Lung (tissue), 12 donors: ENCODE measurements around the gene CCDC78. TPM values are rescaled to one million over a fixed set of nuclear protein-coding genes. Genes with fewer than 3 reads are reported as not detected.

Source experiments
- ATAC-seq: fragments of 200-7000 bp; cut with Tn5 transposase; one replicate; pipeline ENCODE4 v1.9.1; 2020; ENCODE audit warnings: moderate number of reproducible peaks; ENCODE audit not compliant: insufficient read depth, low FRiP score
- DNase-seq, 3 donors: peaks; one replicate each; pipeline ENCODE4 v3.0.0-alpha.2; 2013 to 2017
- H3K27ac ChIP-seq, 2 donors: one replicate each; pipeline ENCODE4 v1.5.1; 2013; ENCODE audit warnings: mild to moderate bottlenecking in 2 of 2, moderate library complexity in 2 of 2, control low read depth in 1 of 2, inconsistent platforms in 1 of 2, low read depth in 1 of 2, low read length in 1 of 2
- H3K27me3 ChIP-seq, 3 donors: one replicate each; pipeline ENCODE4 v1.5.1; 2013; ENCODE audit warnings: low read length in 2 of 3; ENCODE audit not compliant: control insufficient read depth in 3 of 3, insufficient read depth in 3 of 3
- H3K36me3 ChIP-seq, 4 donors: one replicate each; pipeline ENCODE4 v1.5.1; 2013; ENCODE audit warnings: low read length in 4 of 4, mild to moderate bottlenecking in 1 of 4, moderate library complexity in 1 of 4; ENCODE audit not compliant: control insufficient read depth in 4 of 4, insufficient read depth in 4 of 4
- H3K4me1 ChIP-seq, 5 donors: one replicate each; pipeline ENCODE4 v1.5.1; 2013; ENCODE audit warnings: low read length in 5 of 5, mild to moderate bottlenecking in 2 of 5, moderate library complexity in 1 of 5; ENCODE audit not compliant: control insufficient read depth in 5 of 5, insufficient read depth in 5 of 5
- H3K4me3 ChIP-seq: one replicate; pipeline ENCODE4 v1.5.1; 2013; ENCODE audit warnings: mild to moderate bottlenecking, control low read depth, moderate library complexity
- H3K9ac ChIP-seq, 2 donors: one replicate each; pipeline ENCODE4 v1.5.1; 2013; ENCODE audit warnings: low read length in 2 of 2, control low read depth in 1 of 2; ENCODE audit not compliant: insufficient read depth in 1 of 2
- H3K9me3 ChIP-seq, 4 donors: one replicate each; pipeline ENCODE4 v1.5.1; 2013; ENCODE audit warnings: low read length in 3 of 4, mild to moderate bottlenecking in 1 of 4, moderate library complexity in 1 of 4; ENCODE audit not compliant: control insufficient read depth in 4 of 4, insufficient read depth in 3 of 4
- WGBS, 2 donors: extraction: QIAGEN DNeasy Blood & Tissue Kit; methylation state at CpG; one replicate each; pipeline ENCODE4 v1.1.7; 2013; 5-methylcytosine and 5-hydroxymethylcytosine counted together
- polyA plus RNA-seq, 2 donors: library from polyadenylated mRNA; stranded (reverse); fragments of 200-250 nt; gene quantifications; one replicate each; pipeline ENCODE4 v1.2.1, GENCODE V29; 2013
- total RNA-seq, 2 donors: library from RNA; depleted of rRNA in 1 of 2; stranded (reverse); fragments of >200 nt in 1 of 2; gene quantifications; one replicate each; pipeline ENCODE4 v1.2.1, GENCODE V29; 2014 to 2021
- TF ChIP-seq, protein P1 (sequence below): IDR thresholded peaks from 2 replicates; pipeline ENCODE4 v1.5.1; 2012; ENCODE audit warnings: mild to moderate bottlenecking; ENCODE audit errors: control extremely low read depth, extremely low read depth
- donor health status: control.
- donor health status: control.
- donor health status: Bipolar disorder and iron deficiency.
- donor health status: healthy.
- donor health status: DM: yes; HTN: yes; CAD: no.

The CCDC78 gene
- total and polyA plus RNA-seq, 4 donors, result 25.6 to 71.6 (median 37.0) TPM

DNA sequence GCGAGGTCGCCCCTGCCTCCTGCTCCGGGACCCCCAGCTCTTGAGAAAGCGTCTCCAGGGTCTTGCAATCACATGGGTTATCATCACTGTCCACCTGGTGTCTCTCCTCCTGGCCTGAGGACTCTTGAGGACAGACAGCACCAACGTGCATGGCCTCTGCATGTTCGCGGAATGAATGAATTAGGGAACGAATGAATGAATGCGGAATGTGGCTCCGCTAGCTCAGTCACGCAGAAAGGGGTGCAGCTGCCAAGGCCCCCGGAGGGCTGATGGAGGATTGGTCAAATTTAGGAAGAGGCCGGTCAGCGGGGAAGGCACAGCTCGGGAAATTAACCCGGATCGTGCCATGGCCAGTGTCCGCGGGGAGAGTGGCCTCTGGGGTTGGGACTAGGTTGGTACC, 23.9 kb downstream of the CCDC78 start:
- Histone ChIP-seq H3K9ac (no peak overlapping the region), H3K9me3 (peaks cover 0 to 4% (median 0%) of the 10 kb centered on the region in 4 donors), H3K27ac (no peak overlapping the region), H3K4me1 (no peaks in the 10 kb centered on the region), H3K36me3 (no peaks in the 10 kb centered on the region), H3K27me3 (peaks cover 7 to 55% (median 34%) of the 10 kb centered on the region in 3 donors), H3K4me3 (no peak overlapping the region)
- DNase-seq, result no peak
- ATAC-seq, result no peak
- TF ChIP-seq, protein P1, sequence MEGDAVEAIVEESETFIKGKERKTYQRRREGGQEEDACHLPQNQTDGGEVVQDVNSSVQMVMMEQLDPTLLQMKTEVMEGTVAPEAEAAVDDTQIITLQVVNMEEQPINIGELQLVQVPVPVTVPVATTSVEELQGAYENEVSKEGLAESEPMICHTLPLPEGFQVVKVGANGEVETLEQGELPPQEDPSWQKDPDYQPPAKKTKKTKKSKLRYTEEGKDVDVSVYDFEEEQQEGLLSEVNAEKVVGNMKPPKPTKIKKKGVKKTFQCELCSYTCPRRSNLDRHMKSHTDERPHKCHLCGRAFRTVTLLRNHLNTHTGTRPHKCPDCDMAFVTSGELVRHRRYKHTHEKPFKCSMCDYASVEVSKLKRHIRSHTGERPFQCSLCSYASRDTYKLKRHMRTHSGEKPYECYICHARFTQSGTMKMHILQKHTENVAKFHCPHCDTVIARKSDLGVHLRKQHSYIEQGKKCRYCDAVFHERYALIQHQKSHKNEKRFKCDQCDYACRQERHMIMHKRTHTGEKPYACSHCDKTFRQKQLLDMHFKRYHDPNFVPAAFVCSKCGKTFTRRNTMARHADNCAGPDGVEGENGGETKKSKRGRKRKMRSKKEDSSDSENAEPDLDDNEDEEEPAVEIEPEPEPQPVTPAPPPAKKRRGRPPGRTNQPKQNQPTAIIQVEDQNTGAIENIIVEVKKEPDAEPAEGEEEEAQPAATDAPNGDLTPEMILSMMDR, result no peak
- WGBS, 2 donors, result 85 to 88% methylated on average over 19 of the region's 19 CpGs

DNA sequence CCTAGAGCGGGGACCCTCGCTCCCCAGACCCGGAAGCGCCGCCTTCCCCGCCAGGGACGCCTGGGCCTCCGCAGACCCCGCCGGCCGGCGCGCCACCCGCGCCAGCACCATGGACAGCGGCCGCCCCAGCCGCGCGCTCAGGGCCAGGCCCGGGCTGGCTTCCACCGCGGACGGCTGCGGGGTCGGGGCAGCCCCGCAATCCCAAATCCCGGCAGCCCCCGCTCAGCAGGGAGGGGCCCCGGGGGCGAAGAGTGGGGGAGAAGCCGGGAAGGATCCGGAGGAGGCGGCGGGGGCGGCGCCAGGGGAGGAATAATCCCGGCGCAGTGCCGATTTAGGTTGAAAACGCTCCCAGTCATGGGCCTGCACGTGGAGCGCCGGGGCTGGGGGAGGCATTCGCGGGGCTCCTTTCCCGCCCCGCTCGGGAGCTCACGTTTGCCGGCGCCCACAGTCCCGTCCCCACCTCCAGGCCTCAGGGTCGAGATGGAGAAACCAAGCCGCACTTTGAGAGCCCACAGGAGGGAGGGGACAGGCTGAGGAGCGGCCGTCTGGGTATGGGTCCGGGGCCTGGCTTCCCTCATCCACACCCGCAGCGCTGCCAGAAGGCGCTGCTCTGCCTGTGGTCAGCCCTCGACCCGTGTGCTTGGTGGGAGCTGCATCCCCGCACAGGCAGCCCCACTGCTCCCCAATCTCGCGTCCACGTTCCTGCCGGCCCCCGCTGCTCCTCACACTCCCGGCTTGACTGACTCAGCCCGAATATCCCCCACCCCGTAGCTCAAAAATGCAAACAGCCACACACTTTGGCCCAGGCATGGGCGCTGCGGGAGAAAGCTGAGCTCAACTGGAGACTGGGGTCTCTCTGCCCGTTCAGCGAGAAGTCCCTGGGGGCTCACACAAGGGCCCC, 25.3 kb downstream of the CCDC78 start:
- Histone ChIP-seq H3K27ac (no peak overlapping the region), H3K4me1 (no peaks in the 10 kb centered on the region), H3K36me3 (no peaks in the 10 kb centered on the region), H3K27me3 (peaks cover 3 to 48% (median 27%) of the 10 kb centered on the region in 3 donors), H3K9ac (no peak overlapping the region), H3K9me3 (no peaks in the 10 kb centered on the region), H3K4me3 (no peak overlapping the region)
- DNase-seq (peak; percentile 48 to 63 (median 52)), ATAC-seq (no peak)
- 5 to 9% methylated on average over 59 to 76 of the region's 76 CpGs for WGBS, 2 donors
- TF ChIP-seq, protein P1, result no peak

DNA sequence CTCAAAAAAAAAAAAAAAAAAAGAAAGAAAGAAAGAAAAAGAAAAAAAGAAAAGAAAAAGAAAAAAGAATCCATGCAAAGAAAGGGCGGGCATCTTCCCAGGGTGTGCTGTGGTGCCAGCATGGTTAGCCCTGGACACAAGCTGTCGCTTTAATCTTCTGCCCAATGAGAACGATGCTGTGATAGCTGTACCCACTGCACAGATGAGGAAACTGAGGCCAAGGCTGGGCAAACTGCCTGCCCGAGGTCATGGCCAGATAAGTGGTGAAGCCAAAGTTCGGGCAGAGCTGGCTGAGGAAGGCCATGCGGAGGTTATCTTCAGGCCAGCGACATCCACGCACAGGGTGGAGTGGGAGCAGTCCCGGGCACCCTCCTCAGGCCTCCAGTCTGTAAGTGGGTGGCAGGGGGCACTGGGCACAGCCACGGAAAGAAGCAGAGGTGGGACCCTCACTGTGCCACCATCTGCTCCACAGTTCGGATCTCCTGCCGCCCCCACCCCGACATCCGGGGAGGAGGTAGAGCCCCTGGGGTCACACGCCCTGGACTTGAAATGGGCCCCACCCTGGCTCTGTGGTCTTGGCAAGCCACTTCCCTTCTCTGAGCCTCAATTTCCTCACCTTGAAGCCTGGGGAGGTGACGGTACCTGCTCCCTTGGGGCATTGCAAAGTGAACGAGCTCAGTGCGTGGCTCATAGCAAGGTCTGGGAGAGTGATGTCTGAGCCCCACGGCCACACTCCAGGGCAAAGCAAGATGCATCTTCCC, 27.2 kb downstream of the CCDC78 start:
- H3K4me1 ChIP-seq, result peaks cover 0 to 13% (median 2%) of the 10 kb centered on the region in 5 donors
- no peak overlapping the region for H3K9ac ChIP-seq
- no peaks in the 10 kb centered on the region for H3K36me3 ChIP-seq
- ATAC-seq (no peak), DNase-seq (no peak)
- peaks cover 0 to 5% (median 0%) of the 10 kb centered on the region in 4 donors for H3K9me3 ChIP-seq
- peaks cover 0 to 48% (median 32%) of the 10 kb centered on the region in 3 donors for H3K27me3 ChIP-seq
- WGBS, 2 donors, result 70 to 76% methylated on average over 18 to 19 of the region's 19 CpGs
- H3K27ac ChIP-seq, result no peak overlapping the region
- no peak overlapping the region for H3K4me3 ChIP-seq
- TF ChIP-seq, protein P1, result no peak
